H1 (cell line): ENCODE measurements around the gene IL17RE. TPM values are rescaled to one million over a fixed set of nuclear protein-coding genes. Genes with fewer than 3 reads are reported as not detected.

Experiments
- ASH2L ChIP-seq: fragments of 200-600, 300-600 bp; sonication (generic); IDR thresholded peaks from one replicate; pipeline ENCODE4 v1.7.1; 2017; ENCODE audit warnings: low read length
- EGR1 ChIP-seq: IDR thresholded peaks from 2 replicates; pipeline ENCODE4 v1.6.1; 2011; ENCODE audit warnings: low read depth, low read length, borderline replicate concordance
- JUN ChIP-seq: IDR thresholded peaks from 2 replicates; pipeline ENCODE4 v1.6.1; 2011; ENCODE audit warnings: low read depth, mild to moderate bottlenecking, improper control_type of control experiment, low read length
- SIN3A ChIP-seq, 2 experiments: IDR thresholded peaks in 1 of 2; conservative IDR thresholded peaks in 1 of 2; 2 replicates each; pipeline ENCODE4 v1.6.1; 2011 to 2012; ENCODE audit warnings: low read length in 2 of 2, improper control_type of control experiment in 1 of 2, low read depth in 1 of 2, mild to moderate bottlenecking in 1 of 2
- SIX5 ChIP-seq: IDR thresholded peaks from 2 replicates; pipeline ENCODE4 v1.6.1; 2011; ENCODE audit warnings: mild to moderate bottlenecking, low read depth, low read length
- SRF ChIP-seq: IDR thresholded peaks from 2 replicates; pipeline ENCODE4 v1.6.1; 2011; ENCODE audit warnings: mild to moderate bottlenecking, low read depth, low read length, moderate library complexity
- polyA plus RNA-seq, 7 experiments: library from polyadenylated mRNA; depleted of rRNA in 3 of 7; stranded (reverse) in 5 of 7; unstranded in 2 of 7; fragments of >200 nt in 5 of 7; fragments of 200-250 nt in 2 of 7; gene quantifications; 1 replicate in 5 of 7; 2 replicates in 1 of 7; 4 replicates in 1 of 7; pipeline versions ENCODE4 v1.2.1 to v1.2.3, GENCODE V29; 2011 to 2013; ENCODE audit warnings: missing spikeins in 2 of 7, mixed read lengths in 2 of 7
- total RNA-seq: library from RNA; stranded (reverse); fragmentation: NEBNext Ultra II Directional; extraction: Animal tissue kit (Norgen Biotek cat#: 25700); gene quantifications from 2 replicates; pipeline ENCODE4 v1.2.1, GENCODE V29; 2021
- TF ChIP-seq, protein P1 (sequence below): IDR thresholded peaks from 2 replicates; pipeline ENCODE4 v1.6.1; 2012; ENCODE audit warnings: low read length, inconsistent platforms
- TF ChIP-seq, protein P2 (sequence below): IDR thresholded peaks from 2 replicates; pipeline ENCODE4 v1.6.1; 2012; ENCODE audit warnings: inconsistent platforms

IL17RE gene
- total and polyA plus RNA-seq, 2 of the 8 experiments (the other 6 are each of a cell fraction or from before 2014, with no cell fraction given), result 3.4 to 4.9 TPM

DNA sequence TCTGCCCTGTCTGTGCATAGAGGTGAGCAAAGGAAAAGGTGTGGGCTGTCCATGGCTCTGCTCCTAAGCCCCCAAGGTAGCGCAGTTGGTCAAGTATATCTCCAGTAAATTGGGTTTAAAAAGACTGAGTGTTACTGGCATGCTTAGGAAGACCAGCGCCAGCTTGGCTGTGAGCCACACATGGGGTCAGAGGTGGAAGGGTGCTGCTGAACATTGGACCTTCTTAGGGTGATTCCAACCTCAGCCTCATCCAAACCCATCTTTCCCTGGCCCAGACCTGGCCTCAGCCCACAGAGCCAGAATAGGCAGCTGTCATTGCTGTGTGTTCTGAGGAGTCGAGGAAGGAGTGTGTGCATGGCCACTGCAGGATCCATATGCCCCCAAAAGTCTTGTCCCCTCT lies 5.6 kb downstream of the IL17RE start (continued):
- TF ChIP-seq, protein P1, sequence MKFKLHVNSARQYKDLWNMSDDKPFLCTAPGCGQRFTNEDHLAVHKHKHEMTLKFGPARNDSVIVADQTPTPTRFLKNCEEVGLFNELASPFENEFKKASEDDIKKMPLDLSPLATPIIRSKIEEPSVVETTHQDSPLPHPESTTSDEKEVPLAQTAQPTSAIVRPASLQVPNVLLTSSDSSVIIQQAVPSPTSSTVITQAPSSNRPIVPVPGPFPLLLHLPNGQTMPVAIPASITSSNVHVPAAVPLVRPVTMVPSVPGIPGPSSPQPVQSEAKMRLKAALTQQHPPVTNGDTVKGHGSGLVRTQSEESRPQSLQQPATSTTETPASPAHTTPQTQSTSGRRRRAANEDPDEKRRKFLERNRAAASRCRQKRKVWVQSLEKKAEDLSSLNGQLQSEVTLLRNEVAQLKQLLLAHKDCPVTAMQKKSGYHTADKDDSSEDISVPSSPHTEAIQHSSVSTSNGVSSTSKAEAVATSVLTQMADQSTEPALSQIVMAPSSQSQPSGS, result no peak
- no peak for TF ChIP-seq ASH2L
- TF ChIP-seq EGR1, result no peak
- TF ChIP-seq JUN, result no peak
- no peak for TF ChIP-seq SRF
- TF ChIP-seq SIN3A (conservative IDR thresholded peaks at IDR 0.05 in 1 of 2, IDR thresholded peaks at IDR 0.05 in 1 of 2; ENCODE audit: low read depth in 1 of 2, low read length in 2 of 2), result no peak
- TF ChIP-seq SIX5, result no peak
- TF ChIP-seq, protein P2, sequence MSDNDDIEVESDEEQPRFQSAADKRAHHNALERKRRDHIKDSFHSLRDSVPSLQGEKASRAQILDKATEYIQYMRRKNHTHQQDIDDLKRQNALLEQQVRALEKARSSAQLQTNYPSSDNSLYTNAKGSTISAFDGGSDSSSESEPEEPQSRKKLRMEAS, result no peak
